K562 (cell line): ENCODE measurements around the gene SPANXA1.

Experiments used
- HDGF ChIP-seq: fragments of 450-650 bp; IDR thresholded peaks from 2 replicates; pipeline ENCODE4 v1.6.1; 2016
- NCOA1 ChIP-seq: fragments of 450-650 bp; IDR thresholded peaks from 2 replicates; pipeline ENCODE4 v1.6.1; 2016; ENCODE audit warnings: low read depth
- NCOR1 ChIP-seq: fragments of 450-650 bp; IDR thresholded peaks from 2 replicates; pipeline ENCODE4 v1.6.1; 2016; ENCODE audit warnings: mild to moderate bottlenecking, moderate library complexity
- POLR2A ChIP-seq: fragments of 450-650 bp; conservative IDR thresholded peaks from 2 replicates; pipeline ENCODE4 v1.6.1; 2016
- POLR2AphosphoS2 ChIP-seq: IDR thresholded peaks from 2 replicates; pipeline ENCODE4 v1.6.1; 2012; ENCODE audit warnings: low read length, improper control_type of control experiment
- RCOR1 ChIP-seq, 2 experiments: IDR thresholded peaks; 2 replicates each; pipeline ENCODE4 v1.6.1; 2012; ENCODE audit warnings: low read depth in 2 of 2, low read length in 2 of 2, borderline replicate concordance in 1 of 2, improper control_type of control experiment in 1 of 2
- SPI1 ChIP-seq: IDR thresholded peaks from 2 replicates; pipeline ENCODE4 v1.6.1; 2011; ENCODE audit warnings: low read depth, low read length, control low read depth, borderline replicate concordance
- TEAD4 ChIP-seq, 2 experiments: sonication (generic) in 1 of 2; formaldehyde crosslinking in 1 of 2; IDR thresholded peaks; 2 replicates each; pipeline versions ENCODE4 v1.6.1 to v1.8.0; 2012 to 2022; ENCODE audit warnings: borderline replicate concordance in 1 of 2, inconsistent platforms in 1 of 2, low read length in 1 of 2, mild to moderate bottlenecking in 1 of 2, missing genetic modification reagents in 1 of 2
- USF2 ChIP-seq: sonication (generic); formaldehyde crosslinking; IDR thresholded peaks from 2 replicates; pipeline ENCODE4 v1.5.0; 2020; ENCODE audit warnings: missing genetic modification reagents
- ZNF408 ChIP-seq: fragments of 250-450 bp; sonication (Bioruptor Pico); IDR thresholded peaks from 2 replicates; pipeline ENCODE4 v1.4.0; 2020; ENCODE audit warnings: low read depth, mild to moderate bottlenecking, moderate library complexity
- ZNF76 ChIP-seq: fragments of 250-450 bp; sonication (Bioruptor Pico); IDR thresholded peaks from 2 replicates; pipeline ENCODE4 v1.4.0; 2020; ENCODE audit warnings: mild to moderate bottlenecking, moderate library complexity, borderline replicate concordance
- TF ChIP-seq, protein P1 (sequence below): sonication (generic); formaldehyde crosslinking; IDR thresholded peaks from 2 replicates; pipeline ENCODE4 v1.8.1; 2023; ENCODE audit warnings: mild to moderate bottlenecking, missing genetic modification reagents
- TF ChIP-seq, protein P2 (sequence below): sonication (generic); formaldehyde crosslinking; IDR thresholded peaks from 2 replicates; pipeline ENCODE4 v1.8.0; 2023; ENCODE audit warnings: missing genetic modification reagents, mild to moderate bottlenecking, borderline replicate concordance

GRCh38 chrX:141632124-141632523 lies 47.6 kb upstream of the SPANXA1 start:
- no peak for TF ChIP-seq USF2 (CRISPR knock-in tag)
- TF ChIP-seq SPI1 = no peak
- TF ChIP-seq, protein P1, sequence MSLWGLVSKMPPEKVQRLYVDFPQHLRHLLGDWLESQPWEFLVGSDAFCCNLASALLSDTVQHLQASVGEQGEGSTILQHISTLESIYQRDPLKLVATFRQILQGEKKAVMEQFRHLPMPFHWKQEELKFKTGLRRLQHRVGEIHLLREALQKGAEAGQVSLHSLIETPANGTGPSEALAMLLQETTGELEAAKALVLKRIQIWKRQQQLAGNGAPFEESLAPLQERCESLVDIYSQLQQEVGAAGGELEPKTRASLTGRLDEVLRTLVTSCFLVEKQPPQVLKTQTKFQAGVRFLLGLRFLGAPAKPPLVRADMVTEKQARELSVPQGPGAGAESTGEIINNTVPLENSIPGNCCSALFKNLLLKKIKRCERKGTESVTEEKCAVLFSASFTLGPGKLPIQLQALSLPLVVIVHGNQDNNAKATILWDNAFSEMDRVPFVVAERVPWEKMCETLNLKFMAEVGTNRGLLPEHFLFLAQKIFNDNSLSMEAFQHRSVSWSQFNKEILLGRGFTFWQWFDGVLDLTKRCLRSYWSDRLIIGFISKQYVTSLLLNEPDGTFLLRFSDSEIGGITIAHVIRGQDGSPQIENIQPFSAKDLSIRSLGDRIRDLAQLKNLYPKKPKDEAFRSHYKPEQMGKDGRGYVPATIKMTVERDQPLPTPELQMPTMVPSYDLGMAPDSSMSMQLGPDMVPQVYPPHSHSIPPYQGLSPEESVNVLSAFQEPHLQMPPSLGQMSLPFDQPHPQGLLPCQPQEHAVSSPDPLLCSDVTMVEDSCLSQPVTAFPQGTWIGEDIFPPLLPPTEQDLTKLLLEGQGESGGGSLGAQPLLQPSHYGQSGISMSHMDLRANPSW (CRISPR knock-in tag) = no peak
- no peak for TF ChIP-seq NCOA1
- no peak for TF ChIP-seq POLR2A
- no peak for TF ChIP-seq ZNF408 (CRISPR knock-in tag)
- TF ChIP-seq NCOR1 = no peak
- TF ChIP-seq TEAD4 (IDR thresholded peaks at IDR 0.05; ENCODE audit: low read length) = no peak
- TF ChIP-seq TEAD4 (CRISPR knock-in tag; IDR thresholded peaks at IDR 0.05; ENCODE audit: borderline replicate concordance) = no peak
- no peak for TF ChIP-seq HDGF
- TF ChIP-seq, protein P2, sequence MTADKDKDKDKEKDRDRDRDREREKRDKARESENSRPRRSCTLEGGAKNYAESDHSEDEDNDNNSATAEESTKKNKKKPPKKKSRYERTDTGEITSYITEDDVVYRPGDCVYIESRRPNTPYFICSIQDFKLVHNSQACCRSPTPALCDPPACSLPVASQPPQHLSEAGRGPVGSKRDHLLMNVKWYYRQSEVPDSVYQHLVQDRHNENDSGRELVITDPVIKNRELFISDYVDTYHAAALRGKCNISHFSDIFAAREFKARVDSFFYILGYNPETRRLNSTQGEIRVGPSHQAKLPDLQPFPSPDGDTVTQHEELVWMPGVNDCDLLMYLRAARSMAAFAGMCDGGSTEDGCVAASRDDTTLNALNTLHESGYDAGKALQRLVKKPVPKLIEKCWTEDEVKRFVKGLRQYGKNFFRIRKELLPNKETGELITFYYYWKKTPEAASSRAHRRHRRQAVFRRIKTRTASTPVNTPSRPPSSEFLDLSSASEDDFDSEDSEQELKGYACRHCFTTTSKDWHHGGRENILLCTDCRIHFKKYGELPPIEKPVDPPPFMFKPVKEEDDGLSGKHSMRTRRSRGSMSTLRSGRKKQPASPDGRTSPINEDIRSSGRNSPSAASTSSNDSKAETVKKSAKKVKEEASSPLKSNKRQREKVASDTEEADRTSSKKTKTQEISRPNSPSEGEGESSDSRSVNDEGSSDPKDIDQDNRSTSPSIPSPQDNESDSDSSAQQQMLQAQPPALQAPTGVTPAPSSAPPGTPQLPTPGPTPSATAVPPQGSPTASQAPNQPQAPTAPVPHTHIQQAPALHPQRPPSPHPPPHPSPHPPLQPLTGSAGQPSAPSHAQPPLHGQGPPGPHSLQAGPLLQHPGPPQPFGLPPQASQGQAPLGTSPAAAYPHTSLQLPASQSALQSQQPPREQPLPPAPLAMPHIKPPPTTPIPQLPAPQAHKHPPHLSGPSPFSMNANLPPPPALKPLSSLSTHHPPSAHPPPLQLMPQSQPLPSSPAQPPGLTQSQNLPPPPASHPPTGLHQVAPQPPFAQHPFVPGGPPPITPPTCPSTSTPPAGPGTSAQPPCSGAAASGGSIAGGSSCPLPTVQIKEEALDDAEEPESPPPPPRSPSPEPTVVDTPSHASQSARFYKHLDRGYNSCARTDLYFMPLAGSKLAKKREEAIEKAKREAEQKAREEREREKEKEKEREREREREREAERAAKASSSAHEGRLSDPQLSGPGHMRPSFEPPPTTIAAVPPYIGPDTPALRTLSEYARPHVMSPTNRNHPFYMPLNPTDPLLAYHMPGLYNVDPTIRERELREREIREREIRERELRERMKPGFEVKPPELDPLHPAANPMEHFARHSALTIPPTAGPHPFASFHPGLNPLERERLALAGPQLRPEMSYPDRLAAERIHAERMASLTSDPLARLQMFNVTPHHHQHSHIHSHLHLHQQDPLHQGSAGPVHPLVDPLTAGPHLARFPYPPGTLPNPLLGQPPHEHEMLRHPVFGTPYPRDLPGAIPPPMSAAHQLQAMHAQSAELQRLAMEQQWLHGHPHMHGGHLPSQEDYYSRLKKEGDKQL (CRISPR knock-in tag) = no peak
- no peak for TF ChIP-seq POLR2AphosphoS2
- TF ChIP-seq RCOR1 (IDR thresholded peaks at IDR 0.05; ENCODE audit: borderline replicate concordance in 1 of 2, low read depth in 2 of 2, low read length in 2 of 2) = no peak
- TF ChIP-seq ZNF76 (CRISPR knock-in tag) = no peak
